ENCODE measurements around the gene INHBC.

Gene INHBC

DNA sequence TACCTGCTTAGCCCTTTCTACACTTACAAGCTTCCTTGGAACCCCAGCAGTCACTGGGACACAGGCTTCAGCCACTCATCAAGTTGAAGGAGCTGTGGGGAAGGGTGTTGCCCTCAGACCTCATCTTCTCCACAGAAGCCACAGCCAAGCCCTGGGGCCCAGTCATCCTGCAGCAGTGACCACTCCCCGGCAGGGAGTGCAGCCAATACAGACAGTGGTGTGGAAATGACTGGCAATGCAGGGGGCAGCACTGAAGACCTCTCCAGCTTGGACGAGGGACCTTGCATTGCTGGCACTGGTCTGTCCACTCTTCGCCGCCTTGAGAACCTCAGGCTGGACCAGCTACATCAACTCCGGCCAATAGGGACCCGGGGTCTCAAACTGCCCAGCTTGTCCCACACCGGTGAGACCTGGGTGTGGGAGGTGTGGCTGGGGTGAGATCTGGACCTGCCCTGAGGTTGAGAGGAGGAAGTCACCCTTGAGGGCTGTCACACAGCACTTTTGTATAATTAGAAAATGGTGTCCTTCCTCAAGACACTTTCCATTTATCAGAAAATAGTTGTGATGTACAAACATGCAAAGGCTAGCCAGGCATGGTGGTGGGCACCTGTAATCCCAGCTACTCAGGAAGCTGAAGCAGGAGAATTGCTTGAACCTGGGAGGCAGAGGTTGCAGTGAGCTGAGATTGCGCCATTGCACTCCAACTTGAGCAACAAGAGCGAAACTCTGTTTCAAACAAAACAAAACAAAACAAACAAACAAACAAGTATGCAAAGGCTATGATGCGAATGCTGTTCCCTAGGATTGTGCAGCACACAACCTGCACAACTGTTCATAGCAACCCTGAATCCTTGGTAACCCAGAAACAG is 34.9 kb downstream of the INHBC start:
- DNase-seq: no peak
- Histone ChIP-seq H3K27ac (no peak overlapping the region), H3K36me3 (no peaks in the 10 kb centered on the region), H3K4me3 (no peak overlapping the region), H3K9me3 (no peaks in the 10 kb centered on the region), H3K27me3 (peaks cover 0 to 42% of the 10 kb centered on the region in 2 donors), H3K4me1 (peaks cover 0 to under 1% (median 0%) of the 10 kb centered on the region in 4 donors)
- no peak for TF ChIP-seq CTCF (IDR thresholded peaks at IDR 0.05)
- intact Hi-C loops (cut with DNase I; ENCODE audit: low total_unique reads): no loop called here

DNA sequence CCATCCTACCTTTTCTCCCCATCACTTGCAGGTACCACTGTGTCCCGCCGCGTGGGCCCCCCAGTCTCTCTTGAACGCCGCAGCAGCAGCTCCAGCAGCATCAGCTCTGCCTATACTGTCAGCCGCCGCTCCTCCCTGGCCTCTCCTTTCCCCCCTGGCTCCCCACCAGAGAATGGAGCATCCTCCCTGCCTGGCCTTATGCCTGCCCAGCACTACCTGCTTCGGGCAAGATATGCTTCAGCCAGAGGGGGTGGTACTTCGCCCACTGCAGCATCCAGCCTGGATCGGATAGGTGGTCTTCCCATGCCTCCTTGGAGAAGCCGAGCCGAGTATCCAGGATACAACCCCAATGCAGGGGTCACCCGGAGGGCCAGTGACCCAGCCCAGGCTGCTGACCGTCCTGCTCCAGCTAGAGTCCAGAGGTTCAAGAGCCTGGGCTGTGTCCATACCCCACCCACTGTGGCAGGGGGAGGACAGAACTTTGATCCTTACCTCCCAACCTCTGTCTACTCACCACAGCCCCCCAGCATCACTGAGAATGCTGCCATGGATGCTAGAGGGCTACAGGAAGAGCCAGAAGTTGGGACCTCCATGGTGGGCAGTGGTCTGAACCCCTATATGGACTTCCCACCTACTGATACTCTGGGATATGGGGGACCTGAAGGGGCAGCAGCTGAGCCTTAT is 35.8 kb downstream of the INHBC start:
- Histone ChIP-seq H3K4me1 (peaks cover 0 to 9% (median 6%) of the 10 kb centered on the region in 4 donors), H3K9me3 (no peaks in the 10 kb centered on the region), H3K4me3 (no peak overlapping the region), H3K27ac (no peak overlapping the region), H3K36me3 (no peaks in the 10 kb centered on the region), H3K27me3 (peaks cover 0 to 51% of the 10 kb centered on the region in 2 donors)
- TF ChIP-seq CTCF (IDR thresholded peaks at IDR 0.05): no peak
- no peak for DNase-seq
- intact Hi-C loops (cut with DNase I; ENCODE audit: low total_unique reads): no loop called here

- H3K4me1 ChIP-seq: peaks cover 0 to 16% (median 12%) of the 10 kb centered on the region in 4 donors
- no peaks in the 10 kb centered on the region for H3K36me3 ChIP-seq
- no peak overlapping the region for H3K27ac ChIP-seq
- no peak overlapping the region for H3K4me3 ChIP-seq
- intact Hi-C loops (cut with DNase I; ENCODE audit: low total_unique reads): no loop called here
- H3K27me3 ChIP-seq: peaks cover 0 to 57% of the 10 kb centered on the region in 2 donors
- H3K9me3 ChIP-seq: no peaks in the 10 kb centered on the region
- DNase-seq: no peak
- no peak for TF ChIP-seq CTCF (IDR thresholded peaks at IDR 0.05)
Observed at GRCh38 chr12:57470970-57471656, 36.5 kb downstream of the INHBC start.

DNA sequence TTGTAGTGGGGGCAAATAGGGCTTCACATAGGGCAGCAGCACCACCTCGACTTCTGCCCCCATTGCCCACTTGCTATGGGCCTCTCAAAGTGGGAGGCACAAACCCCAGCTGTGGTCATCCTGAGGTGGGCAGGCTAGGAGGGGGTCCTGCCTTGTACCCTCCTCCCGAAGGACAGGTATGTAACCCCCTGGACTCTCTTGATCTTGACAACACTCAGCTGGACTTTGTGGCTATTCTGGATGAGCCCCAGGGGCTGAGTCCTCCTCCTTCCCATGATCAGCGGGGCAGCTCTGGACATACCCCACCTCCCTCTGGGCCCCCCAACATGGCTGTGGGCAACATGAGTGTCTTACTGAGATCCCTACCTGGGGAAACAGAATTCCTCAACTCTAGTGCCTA is 37.1 kb downstream of the INHBC start:
- peaks cover 0 to 63% of the 10 kb centered on the region in 2 donors for H3K27me3 ChIP-seq
- H3K36me3 ChIP-seq: no peaks in the 10 kb centered on the region
- no peak overlapping the region for H3K4me3 ChIP-seq
- TF ChIP-seq CTCF (IDR thresholded peaks at IDR 0.05): no peak
- peaks cover 0 to 19% (median 14%) of the 10 kb centered on the region in 4 donors for H3K4me1 ChIP-seq
- intact Hi-C loops (cut with DNase I; ENCODE audit: low total_unique reads): no loop called here
- H3K27ac ChIP-seq: no peak overlapping the region
- DNase-seq: no peak
- H3K9me3 ChIP-seq: no peaks in the 10 kb centered on the region

DNA sequence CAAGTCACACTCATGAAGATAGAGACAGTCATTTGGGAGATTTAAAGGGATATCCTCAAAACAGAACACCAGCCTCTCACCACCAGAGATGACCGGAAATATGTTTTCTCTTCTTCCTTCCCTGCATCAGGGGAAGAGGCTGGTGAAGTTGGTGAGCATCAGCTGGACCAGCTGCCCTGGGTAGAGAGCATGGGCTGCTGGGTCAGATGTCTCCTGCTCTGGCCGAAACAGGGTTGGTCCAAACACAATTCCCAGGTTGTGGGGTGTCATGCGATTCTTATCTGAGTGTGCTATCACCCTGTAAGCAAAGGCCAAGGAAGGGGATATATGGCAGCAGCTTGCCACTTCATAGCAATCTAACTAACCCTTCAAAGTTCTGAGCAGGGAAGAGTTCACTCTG is 37.8 kb downstream of the INHBC start:
- no peak for TF ChIP-seq CTCF (IDR thresholded peaks at IDR 0.05)
- Histone ChIP-seq H3K27me3 (peaks cover 0 to 70% of the 10 kb centered on the region in 2 donors), H3K36me3 (no peaks in the 10 kb centered on the region)

More for the DNA sequence above, 37.8 kb downstream of the INHBC start:
- Histone ChIP-seq H3K9me3 (no peaks in the 10 kb centered on the region), H3K27ac (no peak overlapping the region), H3K4me3 (no peak overlapping the region), H3K4me1 (peaks cover 0 to 19% (median 14%) of the 10 kb centered on the region in 4 donors)
- intact Hi-C loops (cut with DNase I; ENCODE audit: low total_unique reads): no loop called here
- DNase-seq: no peak

Measured in tibial artery (tissue), 4 donors.